K562 (cell line): ENCODE data around the gene TRIP6. TPM values are rescaled to one million over a fixed set of nuclear protein-coding genes. Genes with fewer than 3 reads are reported as not detected.

Source experiments
- ATAC-seq: fragments of 200-7000 bp; cut with Tn5 transposase; 3 replicates; pipeline ENCODE4 v1.9.1; 2020; ENCODE audit warnings: moderate library complexity
- BruUV-seq: library from RNA; stranded (reverse); fragments of 400-500 nt; replicated peaks from 2 replicates; lab custom pipeline; 2021; lab: Mats Ljungman, UMichigan
- CTCF ChIA-PET: fragments of 300-600 bp; formaldehyde crosslinking; extraction: SDS; loops from one replicate; lab custom pipeline; 2021; ENCODE audit warnings: low intra/inter-chr PET ratio; lab: Yijun Ruan, JAX
- POLR2A ChIA-PET: fragments of 300-600, 350-650 bp; sonication (Branson Sonifier 250); formaldehyde crosslinking; extraction: SDS; loops from one replicate; lab custom pipeline; 2021; ENCODE audit warnings: antibody characterized with exemption, inconsistent platforms; lab: Yijun Ruan, JAX
- DNase-seq, 4 experiments: peaks; one replicate each; pipeline versions ENCODE4 v3.0.0 to v3.0.0-alpha.2; 2011 to 2018; ENCODE audit warnings: low spot score in 3 of 4, mixed read lengths in 3 of 4; ENCODE audit errors: extremely low read depth in 1 of 4
- FAIRE-seq: peaks from 2 replicates; lab custom pipeline; 2011; peaks lifted over from hg19 to GRCh38; lab: Jason Lieb, UNC
- H2AFZ ChIP-seq: 2 replicates; pipeline ENCODE4 v1.6.0; 2011; ENCODE audit warnings: low read depth, low read length, control low read depth, inconsistent platforms
- H3K27ac ChIP-seq: fragments of 200-600 bp; 3 replicates; pipeline ENCODE4 v1.8.0; 2011; ENCODE audit warnings: low read depth, mild to moderate bottlenecking, control low read depth, inconsistent platforms, low read length, moderate library complexity, mixed read lengths; ENCODE audit errors: extremely low read depth
- H3K27me3 ChIP-seq, 2 experiments: fragments of 300-600 bp in 1 of 2; 2 replicates in 1 of 2; 3 replicates in 1 of 2; pipeline versions ENCODE4 v1.6.0 to v1.8.0; 2011; ENCODE audit warnings: inconsistent platforms in 2 of 2, low read length in 2 of 2, mild to moderate bottlenecking in 1 of 2, mixed read lengths in 1 of 2, moderate library complexity in 1 of 2; ENCODE audit not compliant: control insufficient read depth in 2 of 2, insufficient read depth in 2 of 2
- H3K36me3 ChIP-seq: fragments of 300-600 bp; 3 replicates; pipeline ENCODE4 v1.8.0; 2011; ENCODE audit warnings: mild to moderate bottlenecking, low read length, inconsistent platforms; ENCODE audit not compliant: control insufficient read depth, insufficient read depth
- H3K4me1 ChIP-seq, 2 experiments: fragments of 200-600 bp in 1 of 2; replicated peaks in 1 of 2; 2 replicates in 1 of 2; 3 replicates in 1 of 2; pipeline versions ENCODE4 v1.5.1 to v1.8.0; 2011; ENCODE audit warnings: inconsistent platforms in 2 of 2, low read length in 2 of 2, mild to moderate bottlenecking in 1 of 2, mixed read lengths in 1 of 2, moderate library complexity in 1 of 2; ENCODE audit not compliant: control insufficient read depth in 2 of 2, insufficient read depth in 2 of 2
- H3K4me2 ChIP-seq: 2 replicates; pipeline ENCODE4 v1.6.1; 2011; ENCODE audit warnings: low read length, control low read depth, inconsistent platforms, mixed read lengths; ENCODE audit not compliant: insufficient read depth
- H3K4me3 ChIP-seq: fragments of 200-600 bp; sonication (generic), shearing (Covaris generic); 2 replicates; pipeline ENCODE4 v1.5.1; 2016; ENCODE audit warnings: control low read depth, inconsistent platforms
- H3K79me2 ChIP-seq: fragments of 200-600 bp; 3 replicates; pipeline ENCODE4 v1.8.0; 2011; ENCODE audit warnings: low read length, inconsistent platforms; ENCODE audit not compliant: control insufficient read depth, insufficient read depth
- H3K9ac ChIP-seq, 2 experiments: 2 replicates each; pipeline versions ENCODE4 v1.6.0 to v1.6.1; 2011; ENCODE audit warnings: low read depth in 2 of 2, low read length in 2 of 2, control low read depth in 1 of 2, inconsistent platforms in 1 of 2, mild to moderate bottlenecking in 1 of 2, mixed read lengths in 1 of 2; ENCODE audit not compliant: insufficient read depth in 1 of 2
- H3K9me1 ChIP-seq: one replicate; pipeline ENCODE4 v1.6.0; 2011; ENCODE audit warnings: inconsistent platforms, mild to moderate bottlenecking, low read length, moderate library complexity; ENCODE audit not compliant: control insufficient read depth, insufficient read depth
- H3K9me3 ChIP-seq: replicated peaks from 2 replicates; pipeline ENCODE4 v1.5.1; 2011; ENCODE audit warnings: low read depth, low read length, inconsistent platforms; ENCODE audit not compliant: control insufficient read depth, insufficient read depth
- H4K20me1 ChIP-seq: replicated peaks from 2 replicates; pipeline ENCODE4 v1.6.1; 2011; ENCODE audit warnings: low read length, inconsistent platforms, mixed read lengths; ENCODE audit not compliant: control insufficient read depth, insufficient read depth
- FUS ChIP-seq: fragments of 200-400 bp; formaldehyde crosslinking; optimal IDR thresholded peaks from 2 replicates; pipeline ENCODE3; 2017; ENCODE audit warnings: low read depth, low read length
- HDGF ChIP-seq: fragments of 450-650 bp; IDR thresholded peaks from 2 replicates; pipeline ENCODE4 v1.6.1; 2016
- RBFOX2 ChIP-seq: fragments of 200-400 bp; formaldehyde crosslinking; IDR thresholded peaks from 2 replicates; pipeline ENCODE4 v1.6.1; 2017; ENCODE audit warnings: low read depth, mild to moderate bottlenecking, low read length, moderate library complexity
- ZNF644 ChIP-seq: fragments of 200-800 bp; sonication (Bioruptor generic); IDR thresholded peaks from 2 replicates; pipeline ENCODE4 v1.6.1; 2016; ENCODE audit warnings: low read depth, missing genetic modification characterization, missing compliant biosample characterization
- WGBS: fragments of 100-300 bp; shearing (Covaris generic); methylation state at CpG from one replicate; pipeline ENCODE4 v1.1.6; 2016; ENCODE audit warnings: low coverage, mixed read lengths; ENCODE audit not compliant: insufficient coverage; ENCODE audit errors: missing lambda C conversion rate; 5-methylcytosine and 5-hydroxymethylcytosine counted together
- in situ Hi-C: fragments of 300-500 bp; cut with MboI; formaldehyde crosslinking; loops from 4 replicates; pipeline ENCODE4 v1.15.0; 2018; ENCODE audit warnings: inconsistent platforms, mixed read lengths
- intact Hi-C: fragments of 100-400 bp; cut with micrococcal nuclease; formaldehyde crosslinking; loops from 2 replicates; pipeline ENCODE4 v1.14.2; 2022
- polyA plus RNA-seq, 8 experiments: library from polyadenylated mRNA; depleted of rRNA in 4 of 8; stranded (reverse) in 5 of 8; unstranded in 3 of 8; fragments of >200 nt; fragmentation: Nextera tagmentation in 2 of 8; fragmentation: Illumina TruSeq in 1 of 8; extraction: Ambion mirVana in 2 of 8; extraction: Trizol in 1 of 8; gene quantifications; 2 replicates each; pipeline versions ENCODE4 v1.2.1 to v1.2.3, GENCODE V29; 2011 to 2014; ENCODE audit warnings: inconsistent platforms in 1 of 8, missing spikeins in 1 of 8
- total RNA-seq, 7 experiments: library from RNA; depleted of rRNA in 6 of 7; stranded (reverse); fragments of >200 nt in 6 of 7; fragmentation: Illumina TruSeq in 2 of 7; extraction: Trizol in 2 of 7; gene quantifications; 2 replicates each; pipeline versions ENCODE4 v1.2.1 to v1.2.3, GENCODE V29; 2011 to 2021; ENCODE audit warnings: low replicate concordance in 1 of 7
- TF ChIP-seq, protein P1 (sequence below): fragments of 250-450 bp; sonication (Bioruptor Pico); IDR thresholded peaks from 2 replicates; pipeline ENCODE4 v1.4.0; 2020

Gene TRIP6
- total and polyA plus RNA-seq, 9 of the 15 experiments (the other 6 are each of a cell fraction or from before 2014, with no cell fraction given), result 5.9 to 141 (median 54.0) TPM

DNA sequence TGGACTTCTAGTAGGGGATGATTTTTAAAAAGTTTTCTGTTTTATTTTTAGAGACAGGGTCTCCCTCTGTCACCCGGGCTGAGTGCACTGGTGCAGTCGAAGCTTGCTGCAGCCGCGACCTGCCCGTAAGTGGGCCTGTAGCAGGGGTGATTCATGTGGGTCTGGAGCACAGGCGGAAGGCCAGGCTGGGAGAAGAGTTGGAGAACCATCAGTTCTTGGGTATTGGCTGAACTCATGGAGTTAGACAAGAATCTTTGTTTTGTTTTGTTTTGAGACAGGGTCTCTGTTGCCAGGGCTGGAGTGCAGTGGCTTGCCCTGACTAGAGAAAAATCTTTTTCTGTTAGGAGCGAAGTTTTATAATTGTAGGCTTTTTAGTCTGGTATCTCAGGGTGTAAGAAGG is 13.5 kb downstream of the TRIP6 start:
- no peaks in the 10 kb centered on the region for H3K27me3 ChIP-seq
- WGBS, result 98% methylated on average over 7 of the region's 7 CpGs
- H2AFZ ChIP-seq, result no peak overlapping the region
- H3K9me3 ChIP-seq, result no peaks in the 10 kb centered on the region
- no TSS peak for BruUV-seq
- TF ChIP-seq, protein P1, sequence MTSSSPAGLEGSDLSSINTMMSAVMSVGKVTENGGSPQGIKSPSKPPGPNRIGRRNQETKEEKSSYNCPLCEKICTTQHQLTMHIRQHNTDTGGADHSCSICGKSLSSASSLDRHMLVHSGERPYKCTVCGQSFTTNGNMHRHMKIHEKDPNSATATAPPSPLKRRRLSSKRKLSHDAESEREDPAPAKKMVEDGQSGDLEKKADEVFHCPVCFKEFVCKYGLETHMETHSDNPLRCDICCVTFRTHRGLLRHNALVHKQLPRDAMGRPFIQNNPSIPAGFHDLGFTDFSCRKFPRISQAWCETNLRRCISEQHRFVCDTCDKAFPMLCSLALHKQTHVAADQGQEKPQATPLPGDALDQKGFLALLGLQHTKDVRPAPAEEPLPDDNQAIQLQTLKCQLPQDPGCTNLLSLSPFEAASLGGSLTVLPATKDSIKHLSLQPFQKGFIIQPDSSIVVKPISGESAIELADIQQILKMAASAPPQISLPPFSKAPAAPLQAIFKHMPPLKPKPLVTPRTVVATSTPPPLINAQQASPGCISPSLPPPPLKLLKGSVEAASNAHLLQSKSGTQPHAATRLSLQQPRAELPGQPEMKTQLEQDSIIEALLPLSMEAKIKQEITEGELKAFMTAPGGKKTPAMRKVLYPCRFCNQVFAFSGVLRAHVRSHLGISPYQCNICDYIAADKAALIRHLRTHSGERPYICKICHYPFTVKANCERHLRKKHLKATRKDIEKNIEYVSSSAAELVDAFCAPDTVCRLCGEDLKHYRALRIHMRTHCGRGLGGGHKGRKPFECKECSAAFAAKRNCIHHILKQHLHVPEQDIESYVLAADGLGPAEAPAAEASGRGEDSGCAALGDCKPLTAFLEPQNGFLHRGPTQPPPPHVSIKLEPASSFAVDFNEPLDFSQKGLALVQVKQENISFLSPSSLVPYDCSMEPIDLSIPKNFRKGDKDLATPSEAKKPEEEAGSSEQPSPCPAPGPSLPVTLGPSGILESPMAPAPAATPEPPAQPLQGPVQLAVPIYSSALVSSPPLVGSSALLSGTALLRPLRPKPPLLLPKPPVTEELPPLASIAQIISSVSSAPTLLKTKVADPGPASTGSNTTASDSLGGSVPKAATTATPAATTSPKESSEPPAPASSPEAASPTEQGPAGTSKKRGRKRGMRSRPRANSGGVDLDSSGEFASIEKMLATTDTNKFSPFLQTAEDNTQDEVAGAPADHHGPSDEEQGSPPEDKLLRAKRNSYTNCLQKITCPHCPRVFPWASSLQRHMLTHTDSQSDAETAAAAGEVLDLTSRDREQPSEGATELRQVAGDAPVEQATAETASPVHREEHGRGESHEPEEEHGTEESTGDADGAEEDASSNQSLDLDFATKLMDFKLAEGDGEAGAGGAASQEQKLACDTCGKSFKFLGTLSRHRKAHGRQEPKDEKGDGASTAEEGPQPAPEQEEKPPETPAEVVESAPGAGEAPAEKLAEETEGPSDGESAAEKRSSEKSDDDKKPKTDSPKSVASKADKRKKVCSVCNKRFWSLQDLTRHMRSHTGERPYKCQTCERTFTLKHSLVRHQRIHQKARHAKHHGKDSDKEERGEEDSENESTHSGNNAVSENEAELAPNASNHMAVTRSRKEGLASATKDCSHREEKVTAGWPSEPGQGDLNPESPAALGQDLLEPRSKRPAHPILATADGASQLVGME (CRISPR knock-in tag), result no peak
- TF ChIP-seq FUS (no peak), ZNF644 (tag) (no peak), HDGF (no peak), RBFOX2 (0 out of 2 replicates have a peak, but pooled peaks have one; percentile 46)
- ChIA-PET POLR2A (interaction anchor here (1.6 kb wide), 1 partner anchor 8 kb away, joined by 4 read pairs; the partner anchor contains the start of gene UFSP1), CTCF (no interaction called here)
- peak overlapping the region in 1 of 2 experiments; percentile 46; a peak in 1 of 4 replicates for H3K9ac ChIP-seq
- H3K27ac ChIP-seq, result no peak overlapping the region
- FAIRE-seq (no peak), DNase-seq (no peak), ATAC-seq (no peak)
- peaks cover 4% of the 10 kb centered on the region for H3K9me1 ChIP-seq
- intact Hi-C loops, result no loop called here
- H4K20me1 ChIP-seq, result peaks cover 16% of the 10 kb centered on the region; the same call in 1 of the 2 replicates
- in situ Hi-C loops, result no loop called here
- peaks cover 67% of the 10 kb centered on the region for H3K79me2 ChIP-seq
- H3K4me3 ChIP-seq, result no peak overlapping the region
- no peak overlapping the region for H3K4me2 ChIP-seq
- peaks cover 99% of the 10 kb centered on the region for H3K36me3 ChIP-seq
- peaks cover 11 to 38% of the 10 kb centered on the region in 2 experiments; a peak in 4 of 5 replicates for H3K4me1 ChIP-seq
